OCI-LY7 (cell line): ENCODE data around the gene PNLDC1. TPM values are rescaled to one million over a fixed set of nuclear protein-coding genes. Genes with fewer than 3 reads are reported as not detected.
"Not testable (repeated sequence)": the region's sequence is repeated elsewhere in the genome, so short reads cannot be mapped to it uniquely, and the experiment has no call there.

Experiments used
- BruUV-seq: library from RNA; stranded (reverse); fragments of 400-500 nt; replicated peaks from 2 replicates; lab custom pipeline; 2021; lab: Mats Ljungman, UMichigan
- CTCF ChIA-PET: fragments of 300-600 bp; sonication (Branson Sonifier 250); formaldehyde crosslinking; loops from one replicate; lab custom pipeline; 2022; ENCODE audit warnings: antibody characterized with exemption; ENCODE audit not compliant: unreplicated experiment; lab: Charles Lee
- POLR2A ChIA-PET: fragments of 300-600 bp; sonication (Branson Sonifier 250); formaldehyde crosslinking; loops from one replicate; lab custom pipeline; 2022; ENCODE audit warnings: antibody characterized with exemption; lab: Charles Lee
- DNase-seq: peaks from one replicate; pipeline ENCODE4 v3.0.0-alpha.2; 2015; ENCODE audit warnings: low spot score
- H2AFZ ChIP-seq: fragments of 200-600 bp; sonication (generic), shearing (Covaris generic); 2 replicates; pipeline ENCODE4 v1.6.1; 2014; ENCODE audit warnings: mild to moderate bottlenecking, antibody characterized with exemption, low read length, moderate library complexity
- H3K27ac ChIP-seq: fragments of 200-600 bp; sonication (generic); 2 replicates; pipeline ENCODE4 v1.5.1; 2014; ENCODE audit warnings: mixed run types, low read depth, mild to moderate bottlenecking, moderate library complexity, low read length, inconsistent platforms; ENCODE audit not compliant: poor library complexity, severe bottlenecking
- H3K36me3 ChIP-seq: fragments of 200-600 bp; sonication (generic); 2 replicates; pipeline ENCODE4 v1.6.1; 2014; ENCODE audit warnings: mild to moderate bottlenecking, antibody characterized with exemption, low read length, moderate library complexity, mixed read lengths; ENCODE audit not compliant: insufficient read depth
- H3K4me1 ChIP-seq: fragments of 200-600 bp; sonication (generic); 2 replicates; pipeline ENCODE4 v1.5.1; 2014; ENCODE audit warnings: mild to moderate bottlenecking, low read length; ENCODE audit not compliant: insufficient read depth, poor library complexity, severe bottlenecking
- H3K4me2 ChIP-seq: fragments of 200-600 bp; sonication (generic); 2 replicates; pipeline ENCODE4 v1.6.1; 2014; ENCODE audit warnings: mild to moderate bottlenecking, low read length
- H3K4me3 ChIP-seq: fragments of 200-600 bp; sonication (generic); 2 replicates; pipeline ENCODE4 v1.5.1; 2014; ENCODE audit warnings: mild to moderate bottlenecking, low read depth, low read length; ENCODE audit not compliant: poor library complexity, severe bottlenecking
- H3K79me2 ChIP-seq: fragments of 200-600 bp; sonication (generic); 2 replicates; pipeline ENCODE4 v1.6.1; 2016; ENCODE audit warnings: low read depth, mild to moderate bottlenecking, low read length, moderate library complexity, mixed read lengths; ENCODE audit not compliant: insufficient read depth
- H3K9me2 ChIP-seq: fragments of 200-600 bp; sonication (generic); 2 replicates; pipeline ENCODE4 v1.6.1; 2016; ENCODE audit warnings: mild to moderate bottlenecking, low read length, mixed read lengths; ENCODE audit not compliant: insufficient read depth
- H3K9me3 ChIP-seq: fragments of 200-600 bp; sonication (generic); 2 replicates; pipeline ENCODE4 v1.6.1; 2014; ENCODE audit warnings: mild to moderate bottlenecking, mixed run types, low read length, mixed read lengths
- H4K20me1 ChIP-seq: fragments of 200-600 bp; sonication (generic); 2 replicates; pipeline ENCODE4 v1.6.1; 2014; ENCODE audit warnings: mild to moderate bottlenecking, antibody characterized with exemption, low read length, moderate library complexity, mixed read lengths; ENCODE audit not compliant: insufficient read depth
- CTCF ChIP-seq: fragments of 200-600 bp; sonication (generic); conservative IDR thresholded peaks from 2 replicates; pipeline ENCODE4 v1.5.1; 2014; ENCODE audit warnings: mild to moderate bottlenecking, antibody characterized with exemption, low read length, moderate library complexity, mixed read lengths
- EZH2phosphoT487 ChIP-seq: fragments of 200-600 bp; sonication (generic); IDR thresholded peaks from 2 replicates; pipeline ENCODE4 v1.6.1; 2018; ENCODE audit warnings: low read depth, borderline replicate concordance, mild to moderate bottlenecking, mixed run types, antibody characterized with exemption, low read length, moderate library complexity, mixed read lengths
- intact Hi-C: fragments of 100-400 bp; cut with micrococcal nuclease; formaldehyde crosslinking; loops from one replicate; pipeline ENCODE4 v1.10.0; 2022; ENCODE audit not compliant: unreplicated experiment
- total RNA-seq, 2 experiments: library from RNA; depleted of rRNA in 1 of 2; stranded (reverse); fragments of >200 nt in 1 of 2; shearing (Covaris generic) in 1 of 2; gene quantifications; 2 replicates each; pipeline ENCODE4 v1.2.3, GENCODE V29; 2014 to 2022

Gene PNLDC1
- total RNA-seq, 2 experiments from 2014 or later = not detected

GRCh38 chr6:159813781-159814180, 13.7 kb downstream of the PNLDC1 start:
- intact Hi-C loops = no loop called here
- H3K79me2 ChIP-seq = no peaks in the 10 kb centered on the region
- no peak overlapping the region for H3K4me2 ChIP-seq
- no peak overlapping the region for H3K27ac ChIP-seq
- no peak for DNase-seq
- CTCF ChIA-PET = no interaction called here
- no peaks in the 10 kb centered on the region for H4K20me1 ChIP-seq
- TF ChIP-seq CTCF (no peak), EZH2phosphoT487 (no peak)
- H3K9me2 ChIP-seq = no peaks in the 10 kb centered on the region
- H3K36me3 ChIP-seq = no peaks in the 10 kb centered on the region
- peaks cover 19% of the 10 kb centered on the region for H3K4me1 ChIP-seq
- POLR2A ChIA-PET = interaction anchor here (1.2 to 2.1 kb wide), 2 partner anchors 12 to 17 kb away, joined by 6 to 9 read pairs; no protein-coding TSS in a partner anchor
- H3K4me3 ChIP-seq = no peak overlapping the region
- no TSS peak for BruUV-seq
- no peaks in the 10 kb centered on the region for H3K9me3 ChIP-seq
- no peak overlapping the region for H2AFZ ChIP-seq

GRCh38 chr6:159815410-159815809, 15.3 kb downstream of the PNLDC1 start:
- CTCF ChIA-PET = no interaction called here

GRCh38 chr6:159816775-159817174, 16.7 kb downstream of the PNLDC1 start:
- intact Hi-C loops, H3K4me2 ChIP-seq, DNase-seq, H4K20me1 ChIP-seq, H3K27ac ChIP-seq, CTCF ChIA-PET, H3K9me3 ChIP-seq, H3K4me3 ChIP-seq, H3K36me3 ChIP-seq, H3K9me2 ChIP-seq, H3K79me2 ChIP-seq, BruUV-seq, H2AFZ ChIP-seq, H3K4me1 ChIP-seq: not testable (repeated sequence)
- POLR2A ChIA-PET = interaction anchor here (1.6 kb wide), 1 partner anchor 13 kb away, joined by 3 read pairs; no protein-coding TSS in a partner anchor

More at GRCh38 chr6:159815410-159815809, 15.3 kb downstream of the PNLDC1 start:
- H3K36me3 ChIP-seq = no peaks in the 10 kb centered on the region
- H3K79me2 ChIP-seq = no peaks in the 10 kb centered on the region
- no peak overlapping the region for H2AFZ ChIP-seq
- H3K9me2 ChIP-seq = no peaks in the 10 kb centered on the region
- TF ChIP-seq EZH2phosphoT487 (no peak), CTCF (no peak)
- intact Hi-C loops = no loop called here
- POLR2A ChIA-PET = no interaction called here
- no peak overlapping the region for H3K27ac ChIP-seq
- H4K20me1 ChIP-seq = no peaks in the 10 kb centered on the region
- BruUV-seq = no TSS peak
- DNase-seq = no peak
- peaks cover 14% of the 10 kb centered on the region for H3K4me1 ChIP-seq
- no peaks in the 10 kb centered on the region for H3K9me3 ChIP-seq
- no peak overlapping the region for H3K4me3 ChIP-seq
- no peak overlapping the region for H3K4me2 ChIP-seq
